Ascending aorta (tissue), 2 donors: ENCODE data around the gene TECPR1. TPM values are rescaled to one million over a fixed set of nuclear protein-coding genes. Genes with fewer than 3 reads are reported as not detected.

ENCODE experiments used
- DNase-seq, 2 donors: peaks; one replicate each; pipeline ENCODE4 v3.0.0-alpha.2; 2019; ENCODE audit warnings: low spot score in 2 of 2
- H3K27ac ChIP-seq, 2 donors: fragments of 200-600 bp; sonication (generic); one replicate each; pipeline ENCODE4 v1.5.1; 2016 to 2017; ENCODE audit warnings: mild to moderate bottlenecking in 1 of 2
- H3K27me3 ChIP-seq: fragments of 200-600 bp; sonication (generic); one replicate; pipeline ENCODE4 v1.5.1; 2017
- H3K36me3 ChIP-seq, 2 donors: fragments of 200-600 bp; sonication (generic); one replicate each; pipeline ENCODE4 v1.5.1; 2016
- H3K4me1 ChIP-seq, 2 donors: fragments of 200-600 bp; sonication (generic); one replicate each; pipeline ENCODE4 v1.5.1; 2016 to 2017; ENCODE audit warnings: mild to moderate bottlenecking in 1 of 2
- H3K4me3 ChIP-seq, 2 donors: fragments of 200-600 bp; sonication (generic); one replicate each; pipeline ENCODE4 v1.5.1; 2016 to 2017; ENCODE audit warnings: mild to moderate bottlenecking in 1 of 2
- H3K9me3 ChIP-seq, 2 donors: fragments of 200-600 bp; sonication (generic); one replicate each; pipeline ENCODE4 v1.5.1; 2016
- CTCF ChIP-seq, 3 experiments: fragments of 200-600 bp in 2 of 3; fragments of 450-650 bp in 1 of 3; sonication (generic) in 2 of 3; IDR thresholded peaks; one replicate each; pipeline ENCODE4 v1.5.1; 2016 to 2019; ENCODE audit warnings: antibody characterized with exemption in 3 of 3, mild to moderate bottlenecking in 1 of 3, moderate library complexity in 1 of 3
- intact Hi-C: fragments of 100-400 bp; cut with DNase I; formaldehyde crosslinking; loops from one replicate; pipeline ENCODE4 v1.15.1; 2023
- total RNA-seq: library from RNA; depleted of rRNA; stranded (reverse); fragments of >200 nt; gene quantifications from one replicate; pipeline ENCODE4 v1.1.0, GENCODE V29; 2016

The TECPR1 gene
- total RNA-seq, 1 donor from 2014 or later: 28.1 TPM

GRCh38 chr7:98211676-98212531 is 40.1 kb downstream of the TECPR1 start:
- intact Hi-C loops: no loop called here
- Histone ChIP-seq H3K4me1 (no peaks in the 10 kb centered on the region), H3K36me3 (peaks cover 5 to 17% of the 10 kb centered on the region in 2 donors), H3K4me3 (peak overlapping the region in 1 of 2 donors; percentile 60), H3K27ac (no peak overlapping the region), H3K9me3 (no peaks in the 10 kb centered on the region), H3K27me3 (no peaks in the 10 kb centered on the region)
- TF ChIP-seq CTCF (IDR thresholded peaks at IDR 0.05): no peak
- peak in 1 of 2 donors; percentile 63 for DNase-seq

GRCh38 chr7:98211221-98211675 is 40.8 kb downstream of the TECPR1 start, which contains the start of gene BHLHA15:
Gene BHLHA15, plus strand, starts transcription at chr7:98211439. Its CDS starts 871 bp downstream, at chr7:98212310.
- Histone ChIP-seq H3K9me3 (no peaks in the 10 kb centered on the region), H3K27ac (no peak within 1 kb of the TSS), H3K36me3 (peaks cover 9 to 20% of the 10 kb centered on the region in 2 donors), H3K4me1 (no peaks in the 10 kb centered on the region), H3K27me3 (no peaks in the 10 kb centered on the region), H3K4me3 (peak within 1 kb of the TSS; percentile 53 to 60)
- peak in 1 of 2 donors; percentile 68 for DNase-seq
- intact Hi-C loops: no loop called here
- TF ChIP-seq CTCF (IDR thresholded peaks at IDR 0.05): no peak

GRCh38 chr7:98210513-98211220 is 41.4 kb downstream of the TECPR1 start:
- no peak for TF ChIP-seq CTCF (IDR thresholded peaks at IDR 0.05)
- peak overlapping the region; percentile 53 to 60 for H3K4me3 ChIP-seq

GRCh38 chr7:98209166-98209920 is 42.7 kb downstream of the TECPR1 start:
- Histone ChIP-seq H3K27ac (no peak overlapping the region), H3K4me3 (no peak overlapping the region), H3K36me3 (peaks cover 22 to 34% of the 10 kb centered on the region in 2 donors), H3K27me3 (no peaks in the 10 kb centered on the region), H3K4me1 (no peaks in the 10 kb centered on the region), H3K9me3 (no peaks in the 10 kb centered on the region)
- intact Hi-C loops: no loop called here
- no peak for TF ChIP-seq CTCF (IDR thresholded peaks at IDR 0.05)
- peak in 1 of 2 donors; percentile 47 for DNase-seq

More at GRCh38 chr7:98210513-98211220, 41.4 kb downstream of the TECPR1 start:
- DNase-seq: peak in 1 of 2 donors; percentile 65
- Histone ChIP-seq H3K4me1 (no peaks in the 10 kb centered on the region), H3K36me3 (peaks cover 13 to 22% of the 10 kb centered on the region in 2 donors), H3K27me3 (no peaks in the 10 kb centered on the region), H3K9me3 (no peaks in the 10 kb centered on the region), H3K27ac (no peak overlapping the region)
- intact Hi-C loops: no loop called here
